K562 (cell line): ENCODE data around the gene LY6G6D. TPM values are rescaled to one million over a fixed set of nuclear protein-coding genes. Genes with fewer than 3 reads are reported as not detected.

Experiments
- GMEB1 ChIP-seq: fragments of 250-450 bp; sonication (Bioruptor Pico); IDR thresholded peaks from 2 replicates; pipeline ENCODE4 v1.4.0; 2020; ENCODE audit warnings: mild to moderate bottlenecking
- MAX ChIP-seq: sonication (generic); formaldehyde crosslinking; IDR thresholded peaks from 2 replicates; pipeline ENCODE4 v1.9.0; 2022; ENCODE audit warnings: mild to moderate bottlenecking, missing genetic modification reagents
- MLX ChIP-seq, 2 experiments: fragments of 450-650 bp in 1 of 2; sonication (generic) in 1 of 2; formaldehyde crosslinking; conservative IDR thresholded peaks; 2 replicates each; pipeline versions ENCODE4 v1.4.0 to v1.8.1; 2020 to 2022; ENCODE audit warnings: mild to moderate bottlenecking in 1 of 2, missing genetic modification reagents in 1 of 2
- SRSF1 ChIP-seq: fragments of 200-400 bp; formaldehyde crosslinking; IDR thresholded peaks from 2 replicates; pipeline ENCODE4 v1.6.1; 2017; ENCODE audit warnings: mild to moderate bottlenecking, low read depth, low read length, moderate library complexity
- ZNF76 ChIP-seq: fragments of 250-450 bp; sonication (Bioruptor Pico); IDR thresholded peaks from 2 replicates; pipeline ENCODE4 v1.4.0; 2020; ENCODE audit warnings: mild to moderate bottlenecking, moderate library complexity, borderline replicate concordance
- polyA plus RNA-seq, 8 experiments: library from polyadenylated mRNA; depleted of rRNA in 4 of 8; stranded (reverse) in 5 of 8; unstranded in 3 of 8; fragments of >200 nt; fragmentation: Nextera tagmentation in 2 of 8; fragmentation: Illumina TruSeq in 1 of 8; extraction: Ambion mirVana in 2 of 8; extraction: Trizol in 1 of 8; gene quantifications; 2 replicates each; pipeline versions ENCODE4 v1.2.1 to v1.2.3, GENCODE V29; 2011 to 2014; ENCODE audit warnings: inconsistent platforms in 1 of 8, missing spikeins in 1 of 8
- total RNA-seq, 7 experiments: library from RNA; depleted of rRNA in 6 of 7; stranded (reverse); fragments of >200 nt in 6 of 7; fragmentation: Illumina TruSeq in 2 of 7; extraction: Trizol in 2 of 7; gene quantifications; 2 replicates each; pipeline versions ENCODE4 v1.2.1 to v1.2.3, GENCODE V29; 2011 to 2021; ENCODE audit warnings: low replicate concordance in 1 of 7

LY6G6D gene
- total and polyA plus RNA-seq, 9 of the 15 experiments (the other 6 are each of a cell fraction or from before 2014, with no cell fraction given), result 0.30 to 0.38 TPM; not detected in 7

GRCh38 chr6:31715022-31715958, at the start of gene LY6G6D (continued):
- TF ChIP-seq MLX (CRISPR knock-in tag; conservative IDR thresholded peaks at IDR 0.05) (no peak), ZNF76 (no peak), GMEB1 (CRISPR knock-in tag) (no peak), MAX (CRISPR knock-in tag) (0 out of 2 replicates have a peak, but pooled peaks have one; percentile 14), SRSF1 (no peak)
